ENCODE measurements around the gene VPS35L.

VPS35L gene

DNA sequence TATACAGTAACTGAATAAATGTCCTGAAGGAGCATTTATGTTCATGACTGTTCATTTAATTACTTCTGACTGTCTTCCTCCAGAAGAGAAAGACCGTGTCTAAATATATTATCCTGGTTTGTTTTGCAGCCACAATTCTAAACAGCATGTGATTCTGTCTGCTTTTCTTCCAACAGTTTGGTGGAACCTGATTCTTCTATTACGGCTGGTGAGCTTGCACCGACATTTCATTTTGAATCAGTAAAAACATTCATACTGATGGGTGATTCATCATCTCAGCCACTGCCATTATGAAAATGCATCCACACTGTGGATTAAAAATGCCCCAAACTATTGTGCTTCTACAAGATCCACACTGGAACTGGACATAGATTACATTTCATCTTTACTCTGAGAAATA, 145.6 kb downstream of the VPS35L start:
- no peaks in the 10 kb centered on the region for H3K4me1 ChIP-seq (ENCODE audit: control insufficient read depth, low read depth, low read length)
- H3K4me3 ChIP-seq (ENCODE audit: low read length) = no peak overlapping the region
- H3K9me3 ChIP-seq (ENCODE audit: control insufficient read depth, low read depth, low read length) = no peaks in the 10 kb centered on the region
- no peak overlapping the region for H3K9ac ChIP-seq (ENCODE audit: low read length)
- H3K36me3 ChIP-seq (ENCODE audit: control insufficient read depth, low read depth, low read length) = peaks cover 73% of the 10 kb centered on the region
- no peaks in the 10 kb centered on the region for H3K27me3 ChIP-seq (ENCODE audit: control insufficient read depth, insufficient read depth, low read length)
- no peak overlapping the region for H3K27ac ChIP-seq (ENCODE audit: low read length)

DNA sequence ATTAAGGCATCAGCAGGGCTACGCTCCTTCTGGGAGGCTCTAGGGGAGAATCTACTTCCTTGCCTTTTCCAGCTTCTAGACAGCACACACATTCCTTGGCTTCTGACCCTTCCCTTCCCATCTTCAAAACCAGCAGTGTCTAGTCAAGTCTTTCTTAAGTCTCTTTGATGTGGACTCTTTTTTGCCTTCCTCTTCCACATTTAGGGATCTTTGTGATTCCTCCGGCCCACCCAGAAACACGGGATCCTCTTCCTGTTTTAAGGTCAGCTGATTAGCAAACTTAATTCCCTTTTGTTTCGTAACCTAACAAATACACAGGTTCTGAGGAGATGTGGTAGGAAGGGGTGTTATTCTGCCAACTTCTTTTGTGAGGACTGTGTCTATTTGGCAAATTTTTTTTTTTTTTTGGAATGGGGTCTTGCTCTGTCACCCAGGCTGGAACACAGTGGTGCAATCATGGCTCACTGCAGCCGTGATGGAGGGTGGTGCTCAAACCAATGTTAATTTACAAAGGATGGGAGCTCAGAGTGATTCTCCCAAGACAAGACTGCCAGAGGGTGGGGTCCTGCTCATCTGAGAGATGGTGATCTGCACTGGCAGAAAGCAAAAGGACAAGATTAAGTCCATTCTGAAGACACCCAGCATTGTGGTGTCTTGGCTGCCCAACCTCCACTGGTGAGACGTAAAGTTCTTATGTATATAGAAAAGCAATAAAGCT, 147.8 kb downstream of the VPS35L start:
- H3K36me3 ChIP-seq (ENCODE audit: control insufficient read depth, low read depth, low read length) = peaks cover 82% of the 10 kb centered on the region
- no peak overlapping the region for H3K9ac ChIP-seq (ENCODE audit: low read length)
- H3K4me3 ChIP-seq (ENCODE audit: low read length) = no peak overlapping the region

DNA sequence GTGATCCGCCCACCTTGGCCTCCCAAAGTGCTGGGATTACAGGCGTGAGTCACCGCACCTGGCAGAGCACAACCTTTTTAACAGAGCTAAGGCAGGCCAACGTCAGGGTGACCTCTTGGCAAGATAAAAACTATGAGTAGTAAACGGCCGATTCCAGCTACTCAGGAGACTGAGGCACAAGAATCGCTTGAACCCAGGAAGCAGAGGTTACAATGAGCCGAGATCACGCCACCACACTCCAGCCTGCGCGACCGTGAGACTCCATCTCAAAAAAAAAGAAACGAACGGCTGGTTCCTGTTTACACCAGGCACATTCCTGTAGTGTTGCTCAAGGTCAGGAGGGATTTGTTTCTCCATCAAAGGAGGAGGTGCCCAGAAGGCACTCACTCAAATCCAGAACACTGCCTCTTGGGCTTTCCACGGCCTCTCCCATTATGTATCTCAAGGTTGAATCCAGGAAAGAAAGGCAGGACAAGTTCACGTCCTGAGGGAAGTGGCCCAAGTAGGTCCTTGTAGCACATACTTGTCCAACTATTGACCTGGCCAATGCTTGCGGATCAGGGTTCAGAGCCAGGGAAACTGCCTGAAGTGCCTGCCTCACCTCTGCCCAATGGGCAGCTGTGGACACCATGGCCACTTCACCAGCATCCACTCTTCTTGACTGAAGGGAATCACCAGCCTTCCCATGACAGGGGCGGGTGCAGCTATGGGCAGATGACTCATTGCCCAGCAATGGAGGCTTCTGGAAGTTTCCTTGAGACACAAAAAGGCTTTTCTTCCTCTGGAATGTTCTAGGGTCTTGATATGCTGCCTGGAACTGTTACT, 149.0 kb downstream of the VPS35L start:
- H3K4me3 ChIP-seq (ENCODE audit: low read length) = no peak overlapping the region
- no peaks in the 10 kb centered on the region for H3K9me3 ChIP-seq (ENCODE audit: control insufficient read depth, low read depth, low read length)
- no peak overlapping the region for H3K27ac ChIP-seq (ENCODE audit: low read length)
- no peak overlapping the region for H3K9ac ChIP-seq (ENCODE audit: low read length)
- peaks cover 83% of the 10 kb centered on the region for H3K36me3 ChIP-seq (ENCODE audit: control insufficient read depth, low read depth, low read length)
- H3K27me3 ChIP-seq (ENCODE audit: control insufficient read depth, insufficient read depth, low read length) = no peaks in the 10 kb centered on the region
- peaks cover 18% of the 10 kb centered on the region for H3K4me1 ChIP-seq (ENCODE audit: control insufficient read depth, low read depth, low read length)

More for the DNA sequence above, 147.8 kb downstream of the VPS35L start:
- Histone ChIP-seq H3K4me1 (ENCODE audit: control insufficient read depth, low read depth, low read length) (peaks cover 6% of the 10 kb centered on the region), H3K9me3 (ENCODE audit: control insufficient read depth, low read depth, low read length) (no peaks in the 10 kb centered on the region), H3K27me3 (ENCODE audit: control insufficient read depth, insufficient read depth, low read length) (no peaks in the 10 kb centered on the region), H3K27ac (ENCODE audit: low read length) (no peak overlapping the region)

DNA sequence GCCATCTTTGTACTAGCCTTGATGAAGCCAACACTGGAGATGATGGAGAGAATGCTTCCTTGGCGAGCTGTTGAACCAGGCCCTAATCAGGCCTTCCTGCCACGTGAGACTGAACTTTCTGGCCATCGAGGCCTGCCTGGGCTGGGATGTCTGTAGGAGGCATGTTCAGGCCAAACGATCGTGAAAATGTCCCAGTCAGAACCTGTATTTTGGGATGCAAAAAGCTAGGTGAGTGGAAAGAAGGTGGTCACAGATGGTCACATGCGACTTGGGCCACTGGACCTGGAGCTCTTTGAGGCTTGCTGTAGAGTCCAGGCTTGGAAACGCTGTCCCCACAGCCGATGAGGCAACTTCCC, 149.6 kb downstream of the VPS35L start:
- no peaks in the 10 kb centered on the region for H3K27me3 ChIP-seq (ENCODE audit: control insufficient read depth, insufficient read depth, low read length)
- peaks cover 24% of the 10 kb centered on the region for H3K4me1 ChIP-seq (ENCODE audit: control insufficient read depth, low read depth, low read length)
- H3K9me3 ChIP-seq (ENCODE audit: control insufficient read depth, low read depth, low read length) = no peaks in the 10 kb centered on the region
- no peak overlapping the region for H3K4me3 ChIP-seq (ENCODE audit: low read length)
- H3K9ac ChIP-seq (ENCODE audit: low read length) = no peak overlapping the region
- H3K36me3 ChIP-seq (ENCODE audit: control insufficient read depth, low read depth, low read length) = peaks cover 83% of the 10 kb centered on the region
- no peak overlapping the region for H3K27ac ChIP-seq (ENCODE audit: low read length)

DNA sequence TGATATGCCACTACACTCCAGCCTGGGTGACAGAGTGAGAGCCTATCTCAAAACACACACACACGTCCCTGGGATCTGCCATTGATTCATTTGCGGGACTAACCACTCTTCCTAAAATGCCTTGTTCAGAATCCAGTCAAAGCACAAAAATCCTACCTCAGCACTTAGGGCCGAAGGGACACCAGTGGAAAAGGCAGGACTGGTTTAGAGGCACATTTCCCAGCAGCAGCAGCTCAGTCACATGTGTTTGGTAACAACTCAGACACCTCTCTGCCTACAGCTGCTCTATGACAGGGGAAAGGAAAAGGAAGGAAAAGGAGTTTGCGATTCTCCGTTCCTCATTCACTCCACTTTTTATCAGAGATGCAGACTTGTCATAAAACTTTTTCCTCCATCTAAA, 150.3 kb downstream of the VPS35L start:
- peaks cover 75% of the 10 kb centered on the region for H3K36me3 ChIP-seq (ENCODE audit: control insufficient read depth, low read depth, low read length)
- no peak overlapping the region for H3K9ac ChIP-seq (ENCODE audit: low read length)
- H3K27ac ChIP-seq (ENCODE audit: low read length) = no peak overlapping the region
- H3K4me3 ChIP-seq (ENCODE audit: low read length) = no peak overlapping the region
- no peaks in the 10 kb centered on the region for H3K9me3 ChIP-seq (ENCODE audit: control insufficient read depth, low read depth, low read length)
- peaks cover 29% of the 10 kb centered on the region for H3K4me1 ChIP-seq (ENCODE audit: control insufficient read depth, low read depth, low read length)
- no peaks in the 10 kb centered on the region for H3K27me3 ChIP-seq (ENCODE audit: control insufficient read depth, insufficient read depth, low read length)

DNA sequence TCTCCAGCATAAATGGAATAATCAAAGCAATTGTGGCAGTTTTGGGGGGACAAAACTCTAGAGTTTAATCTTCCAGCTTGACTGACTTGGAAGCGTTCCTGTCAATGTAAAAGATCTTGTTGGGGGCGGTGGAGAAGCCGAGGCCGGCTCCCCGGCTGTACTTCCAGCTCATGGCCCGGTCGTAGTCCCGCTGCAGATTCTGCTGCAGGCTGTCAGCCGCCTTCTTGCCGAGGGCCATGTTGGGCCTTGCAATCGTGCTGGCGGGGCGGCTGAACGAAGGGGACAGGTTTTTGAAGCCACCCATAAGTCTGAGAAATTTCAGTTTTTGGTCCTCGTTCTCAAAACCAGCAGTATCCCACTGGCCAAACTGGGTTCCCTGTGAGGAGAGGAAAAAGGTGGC, 151.3 kb downstream of the VPS35L start:
- Histone ChIP-seq H3K9ac (ENCODE audit: low read length) (no peak overlapping the region), H3K4me3 (ENCODE audit: low read length) (no peak overlapping the region), H3K4me1 (ENCODE audit: control insufficient read depth, low read depth, low read length) (peaks cover 39% of the 10 kb centered on the region), H3K36me3 (ENCODE audit: control insufficient read depth, low read depth, low read length) (peaks cover 79% of the 10 kb centered on the region), H3K27me3 (ENCODE audit: control insufficient read depth, insufficient read depth, low read length) (no peaks in the 10 kb centered on the region), H3K9me3 (ENCODE audit: control insufficient read depth, low read depth, low read length) (no peaks in the 10 kb centered on the region), H3K27ac (ENCODE audit: low read length) (no peak overlapping the region)

DNA sequence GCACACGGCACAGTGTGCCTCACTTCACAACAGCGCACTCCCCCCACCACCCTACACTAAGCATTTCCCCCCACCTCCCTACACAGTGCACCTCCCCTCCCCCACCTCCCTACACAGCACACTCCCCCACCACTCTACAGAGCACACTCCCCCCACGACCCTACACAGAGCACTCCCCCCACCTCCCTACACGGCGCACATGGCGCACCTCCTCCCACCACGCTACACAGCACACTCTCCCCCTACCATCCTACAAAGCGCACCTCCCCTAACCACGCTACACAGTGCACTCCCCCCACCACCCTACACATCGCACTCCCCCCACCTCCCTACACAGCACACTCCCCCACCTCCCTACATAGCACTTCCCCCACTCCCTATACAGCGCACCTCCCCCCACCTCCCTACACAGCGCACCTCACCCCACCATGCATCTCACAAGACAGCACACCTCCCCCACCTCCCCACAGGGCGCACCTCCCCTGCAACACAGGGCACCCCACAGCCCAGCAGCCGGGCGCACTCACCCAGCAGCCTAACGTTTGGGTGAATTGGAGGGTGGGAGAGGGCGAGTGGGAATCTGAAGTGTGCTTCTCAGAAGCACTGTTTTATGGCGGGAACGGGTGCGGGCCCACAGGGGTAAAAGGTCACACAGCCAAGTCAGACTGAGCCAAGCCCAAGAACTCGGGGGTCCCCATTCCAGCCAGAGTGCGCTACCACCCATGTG, 152.2 kb downstream of the VPS35L start:
- H3K4me3 ChIP-seq (ENCODE audit: low read length) = no peak overlapping the region
- H3K27ac ChIP-seq (ENCODE audit: low read length) = no peak overlapping the region
- peaks cover 43% of the 10 kb centered on the region for H3K4me1 ChIP-seq (ENCODE audit: control insufficient read depth, low read depth, low read length)
- no peaks in the 10 kb centered on the region for H3K27me3 ChIP-seq (ENCODE audit: control insufficient read depth, insufficient read depth, low read length)
- H3K9me3 ChIP-seq (ENCODE audit: control insufficient read depth, low read depth, low read length) = no peaks in the 10 kb centered on the region
- H3K9ac ChIP-seq (ENCODE audit: low read length) = no peak overlapping the region
- H3K36me3 ChIP-seq (ENCODE audit: control insufficient read depth, low read depth, low read length) = peaks cover 78% of the 10 kb centered on the region

DNA sequence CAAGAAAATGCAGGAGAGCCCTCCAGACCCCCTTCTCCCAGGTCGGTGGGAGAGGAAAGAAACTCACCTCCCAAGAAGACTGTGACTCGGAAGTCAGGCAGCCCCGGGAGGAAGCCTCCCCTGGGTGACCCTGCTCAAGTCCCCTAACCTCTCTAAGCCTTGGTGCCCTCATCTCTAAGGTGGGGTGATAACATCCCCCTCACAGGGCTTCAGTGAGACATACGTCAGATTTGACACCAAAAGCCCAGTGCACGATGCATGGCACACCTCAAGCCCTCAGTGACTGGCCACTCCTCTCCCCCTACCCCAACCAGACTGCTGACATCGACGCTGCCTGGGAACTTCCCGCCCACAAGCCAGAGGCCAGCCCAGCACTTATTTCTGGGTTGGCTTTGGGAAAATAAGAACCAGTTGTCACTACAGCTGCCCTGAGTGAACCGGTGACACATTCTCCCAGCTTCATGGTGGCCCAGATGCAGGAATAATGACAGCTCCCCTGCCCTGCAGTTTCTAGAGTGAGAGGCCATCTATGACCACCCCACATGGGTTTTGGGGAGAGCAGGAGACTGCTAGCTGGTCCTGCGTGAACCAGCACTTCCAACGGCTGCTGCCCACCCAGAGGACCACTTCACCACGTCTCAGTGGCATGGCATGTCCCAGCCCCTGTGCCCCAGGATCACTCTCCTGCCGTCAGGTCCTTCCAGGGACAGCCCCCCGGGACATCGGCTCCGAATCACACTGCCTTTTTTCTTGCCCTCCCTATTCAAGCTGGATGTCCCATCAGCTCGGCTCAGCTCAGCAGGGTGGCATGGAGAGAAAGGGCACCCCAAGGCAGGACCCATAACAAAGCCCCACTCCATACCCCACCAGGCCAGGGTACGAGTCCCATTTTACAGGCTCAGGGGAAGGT, 153.0 kb downstream of the VPS35L start:
- Histone ChIP-seq H3K4me1 (ENCODE audit: control insufficient read depth, low read depth, low read length) (peaks cover 43% of the 10 kb centered on the region), H3K9me3 (ENCODE audit: control insufficient read depth, low read depth, low read length) (no peaks in the 10 kb centered on the region), H3K27me3 (ENCODE audit: control insufficient read depth, insufficient read depth, low read length) (no peaks in the 10 kb centered on the region), H3K4me3 (ENCODE audit: low read length) (no peak overlapping the region), H3K27ac (ENCODE audit: low read length) (no peak overlapping the region), H3K36me3 (ENCODE audit: control insufficient read depth, low read depth, low read length) (peaks cover 72% of the 10 kb centered on the region), H3K9ac (ENCODE audit: low read length) (no peak overlapping the region)

DNA sequence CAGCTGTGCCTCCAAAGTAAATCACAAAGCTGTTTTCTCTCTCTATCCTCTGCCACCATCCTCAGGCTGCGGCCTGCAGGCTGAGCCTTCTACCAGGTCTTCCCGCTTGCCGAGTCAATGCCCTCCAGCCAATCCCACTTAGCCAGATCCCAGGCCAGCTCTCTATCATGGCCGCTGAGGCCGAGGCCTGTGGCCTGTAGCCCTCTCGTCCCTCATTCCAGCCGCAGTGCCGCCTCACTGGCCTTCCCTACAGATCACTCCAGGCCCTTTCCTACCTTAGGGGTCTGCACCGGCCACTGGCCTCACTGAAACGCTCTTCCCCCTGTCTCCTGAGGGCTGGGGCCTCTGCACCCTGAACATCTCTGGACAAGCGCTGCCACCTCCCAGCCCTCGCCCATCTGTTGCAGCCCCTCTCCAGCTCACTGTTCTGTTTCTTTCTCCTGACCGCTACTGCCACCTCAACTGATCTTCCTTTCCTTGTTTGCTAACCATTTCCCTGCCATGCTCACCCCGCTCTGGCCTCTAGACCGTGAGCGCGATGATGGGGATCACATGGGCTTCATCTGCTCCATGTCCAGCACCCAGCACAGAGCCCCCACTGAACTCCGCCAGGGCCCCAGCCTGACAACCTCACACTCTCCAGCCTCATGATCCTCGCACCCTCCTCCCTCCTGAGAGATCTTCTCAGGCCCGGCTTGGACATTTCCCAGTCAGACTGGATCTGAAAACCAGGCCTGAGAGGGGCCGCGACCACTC, 154.1 kb downstream of the VPS35L start:
- Histone ChIP-seq H3K36me3 (ENCODE audit: control insufficient read depth, low read depth, low read length) (peaks cover 72% of the 10 kb centered on the region), H3K27ac (ENCODE audit: low read length) (no peak overlapping the region), H3K4me1 (ENCODE audit: control insufficient read depth, low read depth, low read length) (peaks cover 43% of the 10 kb centered on the region), H3K9ac (ENCODE audit: low read length) (no peak overlapping the region), H3K27me3 (ENCODE audit: control insufficient read depth, insufficient read depth, low read length) (no peaks in the 10 kb centered on the region), H3K4me3 (ENCODE audit: low read length) (no peak overlapping the region), H3K9me3 (ENCODE audit: control insufficient read depth, low read depth, low read length) (no peaks in the 10 kb centered on the region)

DNA sequence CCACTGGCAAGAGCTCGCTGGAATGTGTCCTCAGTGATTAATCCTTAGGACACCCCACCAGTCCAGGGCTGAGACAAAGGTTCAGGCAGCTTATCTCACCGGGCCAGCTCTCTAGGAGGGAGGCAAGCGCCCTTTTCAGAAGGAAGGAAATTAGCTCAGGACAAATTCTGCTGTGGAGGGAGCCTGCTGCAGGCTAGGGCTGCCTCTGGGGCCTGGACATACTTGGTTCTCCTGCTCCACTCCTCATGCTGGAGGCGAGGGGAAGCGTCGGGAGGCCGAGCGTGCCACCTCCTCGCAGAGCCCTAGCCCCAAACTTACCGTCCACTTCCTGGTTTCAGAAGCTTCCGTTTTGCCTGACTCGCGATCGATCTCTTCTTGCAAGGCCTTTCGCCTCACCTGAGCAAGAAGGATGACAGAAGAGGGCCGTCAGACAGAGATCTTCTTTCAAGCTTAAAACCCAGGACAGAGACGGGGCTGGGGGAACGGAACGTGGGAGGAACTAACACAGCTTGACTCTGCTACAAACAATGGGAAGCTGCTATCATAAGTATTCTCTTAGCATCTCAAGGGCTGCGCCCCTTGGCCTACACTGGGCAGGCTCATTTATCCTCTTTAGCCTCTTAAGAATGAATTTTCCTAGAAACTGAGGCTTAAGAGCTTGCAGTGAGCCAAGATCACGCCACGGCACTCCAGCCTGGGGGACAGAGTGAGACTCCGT, 154.8 kb downstream of the VPS35L start:
- Histone ChIP-seq H3K27ac (ENCODE audit: low read length) (no peak overlapping the region), H3K9ac (ENCODE audit: low read length) (no peak overlapping the region), H3K9me3 (ENCODE audit: control insufficient read depth, low read depth, low read length) (no peaks in the 10 kb centered on the region), H3K4me1 (ENCODE audit: control insufficient read depth, low read depth, low read length) (peaks cover 43% of the 10 kb centered on the region), H3K4me3 (ENCODE audit: low read length) (no peak overlapping the region), H3K27me3 (ENCODE audit: control insufficient read depth, insufficient read depth, low read length) (no peaks in the 10 kb centered on the region), H3K36me3 (ENCODE audit: control insufficient read depth, low read depth, low read length) (peaks cover 70% of the 10 kb centered on the region)
